H9 (cell line): ENCODE measurements around the gene CABLES1. TPM values are rescaled to one million over a fixed set of nuclear protein-coding genes. Genes with fewer than 3 reads are reported as not detected.

Experiments used
- DNase-seq: peaks from one replicate; pipeline ENCODE4 v3.0.0-alpha.2; 2017
- H2AFZ ChIP-seq: one replicate; pipeline ENCODE4 v1.6.1; 2013; ENCODE audit warnings: mild to moderate bottlenecking, low read length, control low read depth, moderate library complexity
- H2AK5ac ChIP-seq: 2 replicates; pipeline ENCODE4 v1.6.1; 2013; ENCODE audit warnings: low read length, control low read depth, mixed read lengths; ENCODE audit not compliant: insufficient read length
- H2BK120ac ChIP-seq: one replicate; pipeline ENCODE4 v1.6.1; 2013; ENCODE audit warnings: low read depth, mild to moderate bottlenecking, low read length, control low read depth, inconsistent platforms; ENCODE audit not compliant: poor library complexity, severe bottlenecking
- H2BK12ac ChIP-seq: 2 replicates; pipeline ENCODE4 v1.6.1; 2013; ENCODE audit warnings: low read length, control low read depth, mixed read lengths, low read depth; ENCODE audit not compliant: insufficient read length
- H2BK15ac ChIP-seq: 2 replicates; pipeline ENCODE4 v1.6.1; 2013; ENCODE audit warnings: low read depth, low read length, control low read depth
- H2BK20ac ChIP-seq: one replicate; pipeline ENCODE4 v1.6.1; 2013; ENCODE audit warnings: low read depth, mild to moderate bottlenecking, low read length, control low read depth, inconsistent platforms; ENCODE audit not compliant: poor library complexity, severe bottlenecking
- H2BK5ac ChIP-seq: 2 replicates; pipeline ENCODE4 v1.6.1; 2013; ENCODE audit warnings: low read length, control low read depth, mixed read lengths; ENCODE audit not compliant: insufficient read length
- H3K14ac ChIP-seq: 2 replicates; pipeline ENCODE4 v1.6.1; 2013; ENCODE audit warnings: low read length, control low read depth; ENCODE audit not compliant: insufficient read depth
- H3K18ac ChIP-seq: 2 replicates; pipeline ENCODE4 v1.6.1; 2013; ENCODE audit warnings: low read depth, mild to moderate bottlenecking, mixed read lengths, low read length, control low read depth; ENCODE audit not compliant: insufficient read length
- H3K23ac ChIP-seq: 2 replicates; pipeline ENCODE4 v1.6.1; 2013; ENCODE audit warnings: low read length, control low read depth, mixed read lengths, low read depth; ENCODE audit not compliant: insufficient read length
- H3K23me2 ChIP-seq: 2 replicates; pipeline ENCODE4 v1.6.1; 2013; ENCODE audit warnings: low read depth, mild to moderate bottlenecking, mixed read lengths, low read length, control low read depth; ENCODE audit not compliant: insufficient read length, poor library complexity, severe bottlenecking
- H3K27ac ChIP-seq: 2 replicates; pipeline ENCODE4 v1.5.1; 2013; ENCODE audit warnings: low read length, control low read depth, mixed read lengths, low read depth; ENCODE audit not compliant: insufficient read length
- H3K27me3 ChIP-seq: 2 replicates; pipeline ENCODE4 v1.6.1; 2013; ENCODE audit warnings: low read length, control low read depth, inconsistent platforms; ENCODE audit not compliant: insufficient read depth
- H3K4ac ChIP-seq: 2 replicates; pipeline ENCODE4 v1.6.1; 2013; ENCODE audit warnings: low read depth, mild to moderate bottlenecking, control low read depth, inconsistent platforms, low read length, moderate library complexity
- H3K4me1 ChIP-seq: 2 replicates; pipeline ENCODE4 v1.6.1; 2013; ENCODE audit warnings: low read length, control low read depth, inconsistent platforms; ENCODE audit not compliant: insufficient read depth
- H3K4me2 ChIP-seq: 2 replicates; pipeline ENCODE4 v1.6.1; 2013; ENCODE audit warnings: low read length, control low read depth, mixed read lengths; ENCODE audit not compliant: insufficient read length, insufficient read depth
- H3K56ac ChIP-seq: 2 replicates; pipeline ENCODE4 v1.6.1; 2013; ENCODE audit warnings: low read depth, mild to moderate bottlenecking, mixed read lengths, low read length, control low read depth; ENCODE audit not compliant: insufficient read length
- H3K79me1 ChIP-seq: 2 replicates; pipeline ENCODE4 v1.6.1; 2013; ENCODE audit warnings: low read depth, mild to moderate bottlenecking, moderate library complexity, low read length, control low read depth, inconsistent platforms; ENCODE audit not compliant: insufficient read depth, poor library complexity, severe bottlenecking
- H3K79me2 ChIP-seq: 2 replicates; pipeline ENCODE4 v1.6.1; 2013; ENCODE audit warnings: low read length, control low read depth, inconsistent platforms; ENCODE audit not compliant: insufficient read depth
- H3K9ac ChIP-seq: 2 replicates; pipeline ENCODE4 v1.6.1; 2013; ENCODE audit warnings: low read length, control low read depth, mixed read lengths; ENCODE audit not compliant: insufficient read length; ENCODE audit errors: extremely low read depth
- H3K9me3 ChIP-seq: one replicate; pipeline ENCODE4 v1.6.1; 2013; ENCODE audit warnings: low read depth, low read length, inconsistent platforms; ENCODE audit not compliant: control insufficient read depth
- H3T11ph ChIP-seq: one replicate; pipeline ENCODE4 v1.6.1; 2013; ENCODE audit warnings: mild to moderate bottlenecking, low read length, control low read depth, inconsistent platforms
- H4K20me1 ChIP-seq: one replicate; pipeline ENCODE4 v1.6.1; 2013; ENCODE audit not compliant: control insufficient read depth, insufficient read length, insufficient read depth
- H4K5ac ChIP-seq: 2 replicates; pipeline ENCODE4 v1.6.1; 2013; ENCODE audit warnings: low read depth, mild to moderate bottlenecking, mixed read lengths, low read length, control low read depth; ENCODE audit not compliant: insufficient read length
- H4K8ac ChIP-seq: replicated peaks from 2 replicates; pipeline ENCODE4 v1.6.1; 2013; ENCODE audit warnings: low read length, control low read depth, mixed read lengths, low read depth; ENCODE audit not compliant: insufficient read length
- H4K91ac ChIP-seq: 2 replicates; pipeline ENCODE4 v1.6.1; 2013; ENCODE audit warnings: low read depth, mild to moderate bottlenecking, moderate library complexity, mixed read lengths, low read length, control low read depth; ENCODE audit not compliant: insufficient read length
- H3K27ac Mint-ChIP-seq, 3 experiments: 2 replicates in 2 of 3; 3 replicates in 1 of 3; pipeline ENCODE4 v1.8.0; 2020 to 2021; ENCODE audit warnings: mixed read lengths in 3 of 3, mild to moderate bottlenecking in 1 of 3, moderate library complexity in 1 of 3
- H3K27me3 Mint-ChIP-seq: 2 replicates; pipeline ENCODE4 v1.8.0; 2021; ENCODE audit warnings: low read depth, mild to moderate bottlenecking, moderate library complexity, mixed read lengths
- H3K36me3 Mint-ChIP-seq, 3 experiments: 2 replicates in 2 of 3; 3 replicates in 1 of 3; pipeline ENCODE4 v1.8.0; 2020 to 2021; ENCODE audit warnings: low read depth in 3 of 3, mixed read lengths in 3 of 3; ENCODE audit not compliant: insufficient read depth in 1 of 3
- H3K4me1 Mint-ChIP-seq, 2 experiments: 2 replicates each; pipeline ENCODE4 v1.8.0; 2020; ENCODE audit warnings: mixed read lengths in 2 of 2
- H3K4me3 Mint-ChIP-seq, 2 experiments: 2 replicates in 1 of 2; 3 replicates in 1 of 2; pipeline ENCODE4 v1.8.0; 2020 to 2021; ENCODE audit warnings: mild to moderate bottlenecking in 2 of 2, mixed read lengths in 2 of 2, moderate library complexity in 1 of 2
- H3K9me3 Mint-ChIP-seq, 2 experiments: 2 replicates in 1 of 2; 3 replicates in 1 of 2; pipeline ENCODE4 v1.8.0; 2020; ENCODE audit warnings: mild to moderate bottlenecking in 2 of 2, mixed read lengths in 2 of 2, moderate library complexity in 1 of 2
- WGBS: extraction: QIAGEN DNeasy Blood & Tissue Kit; methylation state at CpG from one replicate; pipeline ENCODE4 v1.1.7; 2013; ENCODE audit warnings: missing lambda C conversion rate, low lambda C conversion rate, mixed read lengths; ENCODE audit not compliant: insufficient read length; ENCODE audit errors: extremely low coverage; 5-methylcytosine and 5-hydroxymethylcytosine counted together
- total RNA-seq: library from RNA; stranded (reverse); gene quantifications from 2 replicates; pipeline ENCODE4 v1.2.1, GENCODE V29; 2021
- TF ChIP-seq, protein P1 (sequence below): fragments of 200-600 bp; sonication (generic); conservative IDR thresholded peaks from 3 replicates; pipeline ENCODE4 v1.8.0; 2021; ENCODE audit warnings: antibody characterized with exemption, mild to moderate bottlenecking

CABLES1 gene
- total RNA-seq, 1 experiment from 2014 or later, result 27.1 TPM

DNA sequence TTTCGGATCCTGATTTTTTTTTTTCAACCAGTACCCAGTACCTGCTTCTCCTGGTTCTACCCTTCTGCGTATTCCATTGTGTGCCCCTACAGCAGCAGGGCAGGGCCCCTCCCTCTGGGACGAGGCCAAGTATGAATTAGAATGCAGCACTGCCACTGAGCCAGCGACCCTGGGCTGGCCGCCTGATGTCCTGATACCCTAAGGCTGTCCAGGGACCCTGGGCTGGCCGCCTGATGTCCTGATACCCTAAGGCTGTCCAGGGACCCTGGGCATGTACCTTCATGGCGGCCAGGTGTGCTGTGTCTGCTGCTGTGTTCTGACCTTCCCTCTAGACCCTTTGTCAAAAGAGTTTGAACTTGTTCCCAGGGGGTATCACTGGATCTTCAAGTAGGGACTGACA lies 42.9 kb downstream of the CABLES1 start:
- no peaks in the 10 kb centered on the region for H3K27me3 ChIP-seq
- H3T11ph ChIP-seq, result no peak overlapping the region
- H2AFZ ChIP-seq, result no peak overlapping the region
- H2AK5ac ChIP-seq, result no peak overlapping the region
- peaks cover 5% of the 10 kb centered on the region for H3K79me1 ChIP-seq
- H3K14ac ChIP-seq, result no peak overlapping the region
- H3K4me1 Mint-ChIP-seq, result peaks cover 38 to 48% of the 10 kb centered on the region in 2 experiments
- peak overlapping the region; percentile 53 to 90 (median 71); a peak in 5 of 7 replicates for H3K27ac Mint-ChIP-seq
- H3K27ac ChIP-seq, result no peak overlapping the region
- no peak overlapping the region for H2BK20ac ChIP-seq
- H3K79me2 ChIP-seq, result 0 out of 2 replicates have a peak, but pooled peaks cover 3% of the 10 kb centered on the region
- H4K20me1 ChIP-seq, result no peaks in the 10 kb centered on the region
- no CpG with 5 or more reads among the region's 7 CpGs for WGBS
- 0 out of 2 replicates have a peak, but pooled peaks cover 2% of the 10 kb centered on the region for H3K4me1 ChIP-seq
- no peaks in the 10 kb centered on the region for H3K9me3 Mint-ChIP-seq
- no peak overlapping the region for H4K91ac ChIP-seq
- H3K27me3 Mint-ChIP-seq, result no peaks in the 10 kb centered on the region
- no peaks in the 10 kb centered on the region; a peak in 1 of 7 replicates for H3K36me3 Mint-ChIP-seq
- H3K23ac ChIP-seq, result no peak overlapping the region
- no peak overlapping the region for H3K18ac ChIP-seq
- no peak overlapping the region for H2BK15ac ChIP-seq
- H3K9ac ChIP-seq, result no peak overlapping the region
- H3K4ac ChIP-seq, result no peak overlapping the region
- no peak for DNase-seq
- H2BK12ac ChIP-seq, result no peak overlapping the region
- no peak overlapping the region for H2BK5ac ChIP-seq
- no peak overlapping the region for H3K4me2 ChIP-seq
- H3K56ac ChIP-seq, result no peak overlapping the region
- no peak overlapping the region for H2BK120ac ChIP-seq
- TF ChIP-seq, protein P1, sequence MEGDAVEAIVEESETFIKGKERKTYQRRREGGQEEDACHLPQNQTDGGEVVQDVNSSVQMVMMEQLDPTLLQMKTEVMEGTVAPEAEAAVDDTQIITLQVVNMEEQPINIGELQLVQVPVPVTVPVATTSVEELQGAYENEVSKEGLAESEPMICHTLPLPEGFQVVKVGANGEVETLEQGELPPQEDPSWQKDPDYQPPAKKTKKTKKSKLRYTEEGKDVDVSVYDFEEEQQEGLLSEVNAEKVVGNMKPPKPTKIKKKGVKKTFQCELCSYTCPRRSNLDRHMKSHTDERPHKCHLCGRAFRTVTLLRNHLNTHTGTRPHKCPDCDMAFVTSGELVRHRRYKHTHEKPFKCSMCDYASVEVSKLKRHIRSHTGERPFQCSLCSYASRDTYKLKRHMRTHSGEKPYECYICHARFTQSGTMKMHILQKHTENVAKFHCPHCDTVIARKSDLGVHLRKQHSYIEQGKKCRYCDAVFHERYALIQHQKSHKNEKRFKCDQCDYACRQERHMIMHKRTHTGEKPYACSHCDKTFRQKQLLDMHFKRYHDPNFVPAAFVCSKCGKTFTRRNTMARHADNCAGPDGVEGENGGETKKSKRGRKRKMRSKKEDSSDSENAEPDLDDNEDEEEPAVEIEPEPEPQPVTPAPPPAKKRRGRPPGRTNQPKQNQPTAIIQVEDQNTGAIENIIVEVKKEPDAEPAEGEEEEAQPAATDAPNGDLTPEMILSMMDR, result no peak
- H3K9me3 ChIP-seq, result no peaks in the 10 kb centered on the region
- H3K23me2 ChIP-seq, result no peaks in the 10 kb centered on the region
- H3K4me3 Mint-ChIP-seq, result no peak overlapping the region
- H4K8ac ChIP-seq, result no peak overlapping the region
- no peak overlapping the region for H4K5ac ChIP-seq
